Measurements from ENCODE around the gene PTPRN2.

PTPRN2 gene

GRCh38 chr7:158033196-158033595 is 554.4 kb downstream of the PTPRN2 start:
- POLR2A ChIA-PET: no interaction called here
- TF ChIP-seq ELF4 (IDR thresholded peaks at IDR 0.05) (no peak), PKNOX1 (IDR thresholded peaks at IDR 0.05) (no peak), TARDBP (IDR thresholded peaks at IDR 0.05) (no peak), BHLHE40 (IDR thresholded peaks at IDR 0.05; ENCODE audit: borderline replicate concordance) (no peak), NFRKB (IDR thresholded peaks at IDR 0.05) (no peak), HDGF (IDR thresholded peaks at IDR 0.05; ENCODE audit: borderline replicate concordance) (no peak), SP1 (IDR thresholded peaks at IDR 0.05) (no peak), FOXA1 (IDR thresholded peaks at IDR 0.05) (no peak), LEF1 (IDR thresholded peaks at IDR 0.05; ENCODE audit: borderline replicate concordance) (no peak), ARNT (IDR thresholded peaks at IDR 0.05) (no peak), ZNF384 (IDR thresholded peaks at IDR 0.05) (no peak), FOXK2 (IDR thresholded peaks at IDR 0.05) (no peak), CTBP1 (IDR thresholded peaks at IDR 0.05; ENCODE audit: borderline replicate concordance) (no peak)
- DNase-seq (ENCODE audit: extremely low spot score): no peak
- CTCF ChIA-PET: no interaction called here

GRCh38 chr7:158032561-158033115 is 555.0 kb downstream of the PTPRN2 start:
- ChIA-PET POLR2A (no interaction called here), CTCF (no interaction called here)
- DNase-seq (ENCODE audit: extremely low spot score): no peak
- TF ChIP-seq CTBP1 (IDR thresholded peaks at IDR 0.05; ENCODE audit: borderline replicate concordance) (no peak), HDGF (IDR thresholded peaks at IDR 0.05; ENCODE audit: borderline replicate concordance) (no peak), PKNOX1 (IDR thresholded peaks at IDR 0.05) (no peak), FOXK2 (IDR thresholded peaks at IDR 0.05) (no peak), FOXA1 (IDR thresholded peaks at IDR 0.05) (no peak), FOXM1 (IDR thresholded peaks at IDR 0.05; ENCODE audit: borderline replicate concordance) (no peak), ZNF384 (IDR thresholded peaks at IDR 0.05) (no peak), SP1 (IDR thresholded peaks at IDR 0.05) (no peak), TARDBP (IDR thresholded peaks at IDR 0.05) (no peak), L3MBTL2 (conservative IDR thresholded peaks at IDR 0.05) (no peak), ARNT (IDR thresholded peaks at IDR 0.05) (no peak), NFRKB (IDR thresholded peaks at IDR 0.05) (no peak), BHLHE40 (IDR thresholded peaks at IDR 0.05; ENCODE audit: borderline replicate concordance) (no peak), LEF1 (IDR thresholded peaks at IDR 0.05; ENCODE audit: borderline replicate concordance) (no peak), SUZ12 (IDR thresholded peaks at IDR 0.05) (no peak), ELF4 (IDR thresholded peaks at IDR 0.05) (no peak)

- TF ChIP-seq SP1 (IDR thresholded peaks at IDR 0.05) (no peak), SUZ12 (IDR thresholded peaks at IDR 0.05) (no peak), LEF1 (IDR thresholded peaks at IDR 0.05; ENCODE audit: borderline replicate concordance) (no peak), FOXA1 (IDR thresholded peaks at IDR 0.05) (no peak), CTBP1 (IDR thresholded peaks at IDR 0.05; ENCODE audit: borderline replicate concordance) (no peak), HDGF (IDR thresholded peaks at IDR 0.05; ENCODE audit: borderline replicate concordance) (no peak), BHLHE40 (IDR thresholded peaks at IDR 0.05; ENCODE audit: borderline replicate concordance) (no peak), NFRKB (IDR thresholded peaks at IDR 0.05) (no peak), ZNF384 (IDR thresholded peaks at IDR 0.05) (no peak), FOXM1 (IDR thresholded peaks at IDR 0.05; ENCODE audit: borderline replicate concordance) (no peak), FOXK2 (IDR thresholded peaks at IDR 0.05) (no peak), L3MBTL2 (conservative IDR thresholded peaks at IDR 0.05) (no peak), ARNT (IDR thresholded peaks at IDR 0.05) (no peak)
- CTCF ChIA-PET: no interaction called here
- DNase-seq (ENCODE audit: extremely low spot score): no peak
- POLR2A ChIA-PET: no interaction called here
Measured at GRCh38 chr7:158031867-158032308, 555.7 kb downstream of the PTPRN2 start.

GRCh38 chr7:158030566-158030965 is 557.1 kb downstream of the PTPRN2 start:
- no peak for DNase-seq (ENCODE audit: extremely low spot score)
- CTCF ChIA-PET: no interaction called here
- TF ChIP-seq LEF1 (IDR thresholded peaks at IDR 0.05; ENCODE audit: borderline replicate concordance) (no peak), FOXK2 (IDR thresholded peaks at IDR 0.05) (no peak), SUZ12 (IDR thresholded peaks at IDR 0.05) (no peak), NFRKB (IDR thresholded peaks at IDR 0.05) (no peak), SP1 (IDR thresholded peaks at IDR 0.05) (no peak)
- POLR2A ChIA-PET: no interaction called here

- CTCF ChIA-PET: no interaction called here
- no peak for DNase-seq (ENCODE audit: extremely low spot score)
- TF ChIP-seq ARNT (IDR thresholded peaks at IDR 0.05) (no peak), ELF4 (IDR thresholded peaks at IDR 0.05) (no peak), PKNOX1 (IDR thresholded peaks at IDR 0.05) (no peak), CTBP1 (IDR thresholded peaks at IDR 0.05; ENCODE audit: borderline replicate concordance) (no peak), FOXM1 (IDR thresholded peaks at IDR 0.05; ENCODE audit: borderline replicate concordance) (no peak), FOXK2 (IDR thresholded peaks at IDR 0.05) (no peak), SP1 (IDR thresholded peaks at IDR 0.05) (no peak), HDGF (IDR thresholded peaks at IDR 0.05; ENCODE audit: borderline replicate concordance) (no peak), L3MBTL2 (conservative IDR thresholded peaks at IDR 0.05) (no peak), ZNF384 (IDR thresholded peaks at IDR 0.05) (no peak), LEF1 (IDR thresholded peaks at IDR 0.05; ENCODE audit: borderline replicate concordance) (no peak), BHLHE40 (IDR thresholded peaks at IDR 0.05; ENCODE audit: borderline replicate concordance) (no peak), SUZ12 (IDR thresholded peaks at IDR 0.05) (no peak), TARDBP (IDR thresholded peaks at IDR 0.05) (no peak), FOXA1 (IDR thresholded peaks at IDR 0.05) (no peak), NFRKB (IDR thresholded peaks at IDR 0.05) (no peak)
- POLR2A ChIA-PET: no interaction called here
Measured at GRCh38 chr7:158030071-158030470, 557.6 kb downstream of the PTPRN2 start.

GRCh38 chr7:158029509-158029908 is 558.1 kb downstream of the PTPRN2 start:
- CTCF ChIA-PET: no interaction called here
- POLR2A ChIA-PET: no interaction called here
- TF ChIP-seq SP1 (IDR thresholded peaks at IDR 0.05) (no peak), ZNF384 (IDR thresholded peaks at IDR 0.05) (no peak), CTBP1 (IDR thresholded peaks at IDR 0.05; ENCODE audit: borderline replicate concordance) (no peak), ARNT (IDR thresholded peaks at IDR 0.05) (no peak), PKNOX1 (IDR thresholded peaks at IDR 0.05) (no peak), SUZ12 (IDR thresholded peaks at IDR 0.05) (no peak), NFRKB (IDR thresholded peaks at IDR 0.05) (no peak), BHLHE40 (IDR thresholded peaks at IDR 0.05; ENCODE audit: borderline replicate concordance) (no peak), TARDBP (IDR thresholded peaks at IDR 0.05) (no peak), FOXA1 (IDR thresholded peaks at IDR 0.05) (no peak), L3MBTL2 (conservative IDR thresholded peaks at IDR 0.05) (no peak), ELF4 (IDR thresholded peaks at IDR 0.05) (no peak), LEF1 (IDR thresholded peaks at IDR 0.05; ENCODE audit: borderline replicate concordance) (no peak), FOXK2 (IDR thresholded peaks at IDR 0.05) (no peak), HDGF (IDR thresholded peaks at IDR 0.05; ENCODE audit: borderline replicate concordance) (no peak), FOXM1 (IDR thresholded peaks at IDR 0.05; ENCODE audit: borderline replicate concordance) (no peak)
- DNase-seq (ENCODE audit: extremely low spot score): no peak
